Measurements from ENCODE around the gene GIPC3.
A peak's percentile ranks its signal among the peaks of the same experiment; 100 is the strongest.
"Not testable (repeated sequence)": the region's sequence is repeated elsewhere in the genome, so short reads cannot be mapped to it uniquely, and the experiment has no call there.

The GIPC3 gene

DNA sequence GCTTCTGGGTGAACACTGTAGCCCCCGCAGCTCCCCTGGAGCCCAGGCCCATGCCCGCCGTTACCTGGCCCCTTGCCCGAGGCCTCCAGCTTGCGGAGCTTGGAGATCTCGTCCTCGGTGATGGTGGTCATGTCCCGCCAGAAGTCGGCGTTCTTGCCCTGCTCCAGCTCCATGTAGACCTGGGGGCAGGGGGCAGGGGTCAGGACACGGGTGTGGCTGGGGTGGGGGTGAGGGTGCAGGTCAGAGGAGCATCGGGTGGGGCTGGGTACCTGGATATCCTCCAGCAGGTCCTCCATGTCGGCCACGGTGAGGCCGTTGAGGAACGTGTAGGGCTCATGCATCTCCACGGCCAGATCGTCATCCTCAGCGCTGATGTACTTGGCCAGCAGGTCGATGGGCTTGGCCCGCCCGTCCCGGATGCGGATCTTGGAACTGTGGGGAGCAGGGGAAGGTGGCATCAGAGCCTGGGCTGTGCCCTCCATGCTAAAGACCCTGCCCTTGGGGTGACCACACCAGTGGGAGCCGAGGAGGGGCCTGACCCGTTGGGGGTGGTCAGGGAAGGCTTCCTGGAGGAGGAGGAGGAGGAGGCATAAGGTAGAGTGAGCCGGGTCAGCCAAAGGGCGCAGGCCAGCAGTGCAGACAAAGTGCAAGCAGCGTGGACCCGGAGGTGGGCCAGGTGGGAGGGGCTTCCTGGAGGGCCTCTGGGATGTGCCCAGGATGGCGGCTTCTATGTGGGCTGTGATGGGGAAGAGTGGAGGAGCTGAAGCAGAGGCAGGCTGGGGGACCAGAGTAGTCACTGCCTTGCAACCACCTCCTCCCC, 33.7 kb downstream of the GIPC3 start:
- no peak for DNase-seq

DNA sequence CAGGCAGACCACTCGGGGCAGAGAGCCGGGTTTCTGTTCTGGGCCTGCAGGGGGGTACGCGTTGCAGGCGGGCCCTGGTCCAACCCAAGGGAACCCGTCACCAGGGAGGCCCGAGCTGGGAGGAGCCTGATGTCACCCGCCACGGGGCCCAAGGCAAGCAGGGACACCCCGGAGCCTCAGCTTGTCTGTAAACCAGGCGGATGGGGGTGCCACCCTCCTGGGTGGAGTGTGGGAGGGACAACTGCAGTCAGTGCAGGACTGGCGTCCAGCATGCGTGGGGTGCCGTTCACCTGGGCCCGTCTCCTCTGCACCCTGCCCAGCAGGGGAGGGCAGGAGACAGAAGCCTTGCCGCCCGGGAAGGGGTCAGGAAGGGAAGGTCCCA, 34.3 kb downstream of the GIPC3 start:
- no peak for DNase-seq

DNA sequence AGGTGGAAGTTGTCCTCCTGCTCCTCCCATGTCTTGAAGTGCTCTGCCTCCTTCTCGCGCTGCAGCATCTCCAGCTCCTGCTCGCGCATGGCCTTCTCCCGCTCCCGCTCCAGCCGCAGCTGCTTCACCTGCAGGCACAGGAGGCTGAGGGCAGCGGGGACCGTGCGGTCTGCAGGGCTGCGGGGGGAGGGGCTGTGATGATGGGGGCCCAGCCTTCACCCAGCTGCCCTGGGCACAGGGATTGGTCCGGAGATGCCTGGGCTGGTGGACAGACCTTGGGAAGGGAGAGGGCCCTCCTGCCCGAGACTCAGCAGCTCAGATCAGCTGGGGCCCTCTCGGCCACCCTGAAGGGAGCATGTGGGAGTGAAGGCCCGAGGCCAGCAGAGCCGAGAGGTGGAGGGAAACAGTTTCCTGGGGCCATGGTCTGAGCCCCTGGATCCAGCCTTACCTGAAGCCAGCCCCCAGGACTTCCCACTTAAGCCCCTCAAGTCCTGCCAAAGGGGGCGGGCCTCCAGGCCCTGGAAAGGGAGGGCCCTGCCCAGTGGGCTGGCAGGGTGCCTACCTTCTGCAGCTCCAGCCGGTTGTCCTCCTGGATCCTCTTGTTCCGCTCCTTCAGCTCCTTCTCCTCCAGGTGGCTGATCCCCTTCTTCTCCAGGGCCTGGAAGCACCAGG, 35.0 kb downstream of the GIPC3 start:
- no peak for DNase-seq

DNA sequence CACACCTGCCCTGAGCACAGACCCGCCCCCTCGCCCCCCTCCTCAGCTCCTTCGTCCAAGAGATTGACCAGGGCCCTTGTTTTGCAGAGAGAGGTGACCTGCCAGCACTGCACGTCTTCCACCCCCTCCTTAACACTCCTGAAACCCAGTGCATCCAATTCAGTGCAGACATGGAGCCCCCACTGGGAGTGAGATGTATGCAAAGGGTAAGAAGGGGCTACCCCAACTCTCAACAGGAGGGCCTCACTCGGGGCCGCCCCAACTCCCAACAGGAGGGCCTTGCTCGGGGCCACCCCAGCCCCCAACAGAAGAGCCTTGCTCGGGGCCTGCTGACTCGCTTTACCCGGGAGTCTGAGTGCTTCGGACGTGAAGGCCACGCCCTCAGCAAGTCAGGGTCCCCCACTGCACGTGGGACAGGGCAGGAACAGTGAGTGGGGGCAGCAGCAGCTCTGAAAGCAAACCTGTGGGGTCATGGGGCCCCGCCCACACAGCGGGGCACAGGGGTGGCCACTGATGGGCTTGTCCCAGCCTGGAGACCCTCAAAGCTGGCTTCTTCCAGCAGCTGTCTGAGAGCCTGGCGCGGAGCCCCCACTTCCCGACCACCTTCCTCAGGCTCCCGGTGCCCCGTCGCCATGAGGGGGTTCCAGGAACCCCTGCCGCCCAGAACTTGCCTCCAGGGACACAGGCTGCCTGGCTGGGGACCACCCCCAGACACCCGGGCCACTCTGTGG, 35.7 kb downstream of the GIPC3 start:
- DNase-seq = no peak

DNA sequence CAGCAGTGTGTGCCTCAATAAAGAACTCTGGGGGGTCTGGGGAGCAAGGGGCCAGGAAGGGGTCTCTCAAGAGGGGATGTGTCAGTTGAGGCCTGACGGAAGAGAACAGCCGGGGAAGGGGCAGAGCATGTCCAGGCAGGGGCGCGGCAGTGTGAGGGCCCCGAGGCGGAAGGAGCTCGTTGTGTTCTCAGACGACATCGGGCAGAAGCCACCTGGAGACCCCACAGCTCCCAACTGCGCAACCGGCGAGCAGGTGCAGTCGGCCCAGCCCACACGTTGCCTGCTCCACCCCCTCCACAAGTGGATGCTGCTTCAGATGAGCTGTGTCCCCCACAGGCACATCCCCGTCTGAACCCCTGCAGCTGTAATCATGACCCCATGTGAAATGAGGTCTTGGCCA, 36.4 kb downstream of the GIPC3 start:
- DNase-seq = no peak

DNA sequence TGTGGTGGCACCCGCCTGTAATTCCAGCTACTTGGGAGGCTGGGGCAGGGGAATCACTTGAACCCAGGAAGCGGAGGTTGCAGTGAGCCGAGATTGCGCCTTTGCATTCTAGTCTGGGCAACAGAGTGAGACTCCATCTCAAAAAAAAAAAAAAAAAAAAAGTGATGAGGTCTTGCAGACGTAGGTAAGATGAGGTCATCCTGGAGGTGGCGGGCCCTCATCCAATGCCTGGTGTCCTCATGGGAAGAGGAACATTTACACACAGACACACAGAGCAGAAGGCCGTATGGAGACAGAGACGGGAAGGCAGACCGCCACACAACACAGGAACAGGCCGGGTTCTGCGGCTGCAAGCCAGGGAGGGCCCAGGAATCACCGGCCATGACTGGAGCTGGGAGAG, 36.9 kb downstream of the GIPC3 start:
- no peak for DNase-seq

DNA sequence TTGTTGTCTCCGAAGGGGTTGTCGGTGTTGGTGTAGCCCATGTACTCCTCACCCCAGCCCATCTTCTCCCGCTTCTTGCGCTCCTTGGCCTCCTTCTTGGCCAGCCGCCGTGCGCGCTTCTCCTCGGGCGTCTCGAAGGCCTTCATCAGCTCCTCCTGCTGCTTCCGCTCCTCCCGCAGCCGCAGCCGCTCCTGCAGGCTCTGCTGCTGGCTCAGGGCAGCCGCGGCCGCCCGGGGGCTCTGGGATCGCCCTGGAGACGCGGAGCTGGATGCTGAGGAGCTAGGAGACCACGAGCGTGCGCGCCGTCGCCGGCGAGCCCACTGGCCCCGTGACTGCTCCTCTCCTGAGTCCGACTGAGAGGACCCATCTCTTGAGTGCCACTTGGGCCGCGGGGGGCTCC, 38.4 kb downstream of the GIPC3 start:
- DNase-seq = no peak

DNA sequence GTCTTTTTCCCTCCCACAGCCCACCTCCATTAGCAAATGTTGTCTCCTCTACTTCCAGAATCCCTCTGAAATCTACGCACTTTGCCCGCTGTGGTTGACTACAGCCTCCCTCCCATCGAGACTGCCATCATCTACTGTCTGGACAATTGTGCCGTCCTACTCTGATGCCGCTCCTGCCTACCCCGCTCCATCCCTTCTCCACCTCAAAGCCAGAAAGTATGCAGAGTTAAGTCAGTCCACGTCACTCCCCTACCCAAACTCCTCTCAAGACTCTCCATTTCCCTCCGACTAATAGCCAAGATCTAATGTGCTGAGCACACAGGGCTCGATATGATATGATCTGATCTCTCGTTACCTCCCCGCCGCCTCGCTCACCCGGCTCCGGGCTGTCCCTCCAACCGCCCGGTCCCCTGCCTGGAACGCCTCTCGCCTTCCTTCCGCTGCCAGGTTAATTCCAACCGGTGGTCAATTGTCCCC, 40.8 kb downstream of the GIPC3 start:
- no peak for DNase-seq

DNA sequence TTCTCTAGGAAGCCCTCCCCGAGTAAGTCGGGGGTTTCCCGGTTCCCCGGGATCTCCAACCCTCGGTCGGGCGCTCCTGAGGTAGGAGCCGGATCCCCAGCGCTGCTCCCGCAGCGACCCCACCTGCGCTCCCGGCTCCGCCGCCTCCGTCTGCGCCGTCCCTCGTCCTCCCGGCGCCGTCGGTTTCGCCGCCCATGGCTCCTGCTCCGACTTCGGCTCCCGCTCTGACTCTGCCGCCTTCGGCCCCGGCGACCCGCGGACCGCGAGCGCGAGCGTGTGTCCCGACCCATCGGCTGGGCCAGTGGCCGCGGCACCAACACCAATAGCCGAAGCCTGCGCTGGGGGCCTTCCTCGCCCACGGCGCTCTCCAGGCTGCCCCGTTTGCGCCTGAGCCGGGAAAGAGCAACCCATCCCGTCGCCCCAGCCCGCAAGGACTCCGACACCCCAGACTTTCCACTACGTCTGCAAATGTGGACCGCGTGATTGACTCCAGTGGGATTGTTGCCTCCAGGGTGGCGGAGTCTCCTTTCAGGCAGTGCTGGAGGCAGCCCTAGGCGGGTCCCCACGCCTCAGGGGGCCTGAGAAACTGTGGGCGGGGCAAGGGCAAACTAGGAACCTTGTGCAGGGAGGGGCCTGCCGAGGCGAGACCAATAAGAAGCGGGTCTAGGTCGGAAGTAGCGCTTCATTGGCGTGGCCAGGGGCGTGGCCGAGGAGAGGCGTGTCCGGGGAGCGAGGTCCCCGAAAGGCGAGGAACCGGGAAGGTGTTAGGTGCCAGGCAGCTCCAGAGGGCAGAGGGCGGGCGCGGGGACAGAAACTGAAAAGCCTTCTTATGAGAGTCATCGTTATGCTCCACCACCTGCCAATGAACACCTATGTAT, 41.4 kb downstream of the GIPC3 start, which contains the start of gene CACTIN:
Gene CACTIN (minus strand): TSS at position 318 of the 878 bp plus-strand sequence. CDS start 28 bp downstream, at position 290.
- peak; percentile 98 for DNase-seq

DNA sequence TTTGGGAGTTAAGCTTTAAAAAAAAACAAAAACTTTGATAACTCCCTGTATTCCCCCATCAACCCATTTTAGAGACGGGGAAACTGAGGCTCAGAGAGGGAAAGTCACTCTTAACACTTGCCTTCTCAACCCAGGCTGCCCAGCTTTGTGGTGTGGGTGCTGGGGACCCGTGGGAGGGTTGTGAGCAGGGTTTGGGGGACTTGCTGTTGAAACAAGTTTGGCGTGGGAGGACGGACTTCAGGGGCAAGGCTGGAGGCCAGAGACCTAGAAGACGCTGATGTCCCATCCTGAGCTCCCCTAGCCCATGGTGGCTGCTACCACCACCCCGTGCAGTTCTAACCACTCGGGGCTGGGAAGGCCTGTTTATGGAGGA, 42.1 kb downstream of the GIPC3 start:
- DNase-seq = no peak

DNA sequence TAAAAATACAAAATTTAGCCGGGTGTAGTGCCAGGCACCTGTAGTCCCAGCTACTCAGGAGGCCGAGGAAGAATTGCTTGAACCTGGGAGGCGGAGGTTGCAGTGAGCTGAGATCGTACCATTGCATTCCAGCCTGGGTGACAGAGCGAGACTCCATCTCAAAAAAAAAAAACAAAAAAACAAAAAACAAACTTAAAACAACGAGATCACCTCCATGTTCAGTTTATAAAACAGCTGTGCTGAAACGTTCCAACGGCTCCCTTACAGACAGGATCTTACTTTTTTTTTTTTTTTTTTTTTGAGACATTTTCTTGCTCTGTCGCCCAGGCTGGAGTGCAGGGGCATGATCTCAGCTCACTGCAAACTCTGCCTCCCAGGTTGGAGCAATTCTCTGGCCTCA, 43.5 kb downstream of the GIPC3 start:
- DNase-seq = not testable (repeated sequence)

DNA sequence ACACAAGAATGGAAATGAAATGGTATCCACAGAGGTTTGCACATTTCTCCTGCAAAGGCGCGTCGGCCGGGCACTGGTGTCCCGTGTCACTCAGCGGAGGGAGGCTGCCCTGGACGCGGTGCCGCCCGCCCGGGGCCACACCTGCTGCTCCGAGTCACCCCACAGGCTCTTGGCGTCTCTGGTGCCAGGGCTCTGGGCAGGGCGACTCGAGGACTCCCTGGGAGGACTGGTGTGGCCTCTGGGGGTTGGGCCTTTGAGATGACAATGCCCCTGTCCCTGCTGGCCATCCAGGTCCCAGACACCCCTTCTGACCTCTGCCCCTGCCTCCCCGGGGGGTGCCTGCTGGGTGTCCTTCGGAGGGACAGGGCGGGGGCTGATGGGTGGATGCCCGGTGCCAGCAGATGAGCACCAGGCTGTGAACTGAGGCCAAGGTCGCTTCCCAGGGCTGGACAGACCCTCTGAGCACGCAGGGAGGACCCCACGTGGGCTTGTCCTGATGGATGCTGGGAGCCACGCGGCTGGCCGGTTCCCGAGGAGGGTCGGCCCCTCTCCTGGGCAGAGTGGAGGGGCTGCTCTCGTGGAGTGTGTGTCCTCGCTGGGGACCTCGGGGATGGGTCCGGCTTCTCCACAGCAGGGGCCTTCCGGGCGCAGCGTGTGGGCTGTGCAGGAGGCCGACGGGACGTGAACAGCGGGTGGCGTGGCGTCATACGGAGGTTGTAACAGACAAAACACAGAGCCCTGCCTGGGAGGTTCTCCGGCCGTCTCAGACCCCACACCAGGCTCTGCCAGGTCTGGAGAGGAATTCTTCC, 46.0 kb downstream of the GIPC3 start:
- DNase-seq = no peak

DNA sequence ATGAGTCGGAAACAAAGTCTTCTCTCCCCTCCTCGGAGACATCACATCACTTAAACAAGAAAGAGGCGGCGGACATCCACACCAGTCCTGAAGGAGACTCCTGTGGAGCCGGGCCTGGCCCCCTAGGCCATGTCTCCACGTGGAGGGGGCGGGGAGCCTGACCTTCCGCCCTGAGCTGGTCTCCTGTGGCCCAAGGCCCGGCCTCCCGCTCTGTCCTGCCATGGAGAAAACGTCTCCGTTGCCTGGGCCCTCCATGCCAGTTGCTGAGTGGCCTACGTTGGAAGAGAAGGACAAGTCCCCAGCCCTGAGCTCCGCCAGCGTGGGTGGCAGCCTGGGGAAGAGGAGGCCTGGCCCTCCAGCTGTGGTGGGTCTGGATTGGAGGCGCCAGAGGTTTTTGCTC, 46.8 kb downstream of the GIPC3 start:
- no peak for DNase-seq

DNA sequence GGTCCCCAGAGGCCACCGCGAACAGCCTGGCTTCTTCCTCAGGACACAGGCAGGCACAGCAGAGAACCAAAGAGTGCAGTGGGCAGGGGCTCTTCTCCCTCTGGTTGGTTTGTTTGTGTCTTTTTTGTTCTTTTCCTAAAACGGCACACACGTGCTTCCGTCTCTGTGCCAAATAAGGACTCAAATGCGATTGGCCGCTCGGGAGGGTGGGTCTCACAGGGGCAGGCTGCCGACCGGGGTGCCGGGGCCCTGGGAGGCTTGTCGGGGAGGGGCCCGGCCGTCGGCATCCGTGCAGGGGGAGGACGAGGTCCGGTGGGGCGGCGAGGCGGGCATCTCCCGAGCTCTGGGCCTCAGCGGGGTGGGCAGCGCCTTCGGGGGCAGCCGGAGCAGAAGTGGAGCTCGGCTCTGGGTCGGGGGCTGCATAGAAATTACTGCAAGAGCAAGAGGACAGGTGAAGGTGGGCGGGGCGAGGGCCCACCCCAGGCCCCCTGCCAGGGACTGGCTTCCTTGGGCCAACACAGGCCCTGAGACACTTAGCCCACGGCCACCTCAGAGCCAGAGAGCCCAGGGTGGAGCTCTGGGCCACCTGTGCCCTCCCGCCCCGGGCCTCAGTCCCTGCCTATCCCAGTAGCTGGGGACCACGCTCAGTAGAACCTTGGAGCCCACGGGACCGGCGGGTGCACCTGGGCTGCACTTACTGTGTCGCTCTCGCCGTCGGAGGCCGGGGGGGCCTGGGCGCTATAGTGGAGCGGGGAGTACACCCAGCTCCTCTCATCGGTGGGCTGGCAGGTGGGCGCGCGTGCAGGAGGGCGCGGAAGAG, 47.7 kb downstream of the GIPC3 start:
- DNase-seq = no peak

DNA sequence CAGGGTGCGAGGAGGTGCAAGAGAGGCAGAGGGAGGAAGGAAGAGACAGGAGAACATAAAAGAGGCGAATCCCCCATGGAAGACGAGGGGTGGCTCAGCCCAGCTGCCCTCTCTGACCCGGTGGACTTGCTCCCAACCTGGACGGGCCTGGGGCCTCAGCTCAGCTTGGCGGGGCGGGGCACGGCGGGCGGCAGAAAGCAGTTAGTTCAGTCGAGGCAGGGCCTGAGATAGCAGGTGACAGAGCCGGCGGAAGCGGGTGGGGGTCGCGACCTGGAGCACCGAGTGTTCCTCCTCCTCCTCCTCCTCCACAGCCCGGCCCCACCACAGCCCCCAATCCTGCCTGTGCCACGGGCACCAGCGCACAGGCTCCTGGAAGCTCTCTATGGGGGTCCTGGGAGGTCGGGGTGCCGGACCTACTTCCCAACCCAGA, 48.3 kb downstream of the GIPC3 start:
- no peak for DNase-seq

DNA sequence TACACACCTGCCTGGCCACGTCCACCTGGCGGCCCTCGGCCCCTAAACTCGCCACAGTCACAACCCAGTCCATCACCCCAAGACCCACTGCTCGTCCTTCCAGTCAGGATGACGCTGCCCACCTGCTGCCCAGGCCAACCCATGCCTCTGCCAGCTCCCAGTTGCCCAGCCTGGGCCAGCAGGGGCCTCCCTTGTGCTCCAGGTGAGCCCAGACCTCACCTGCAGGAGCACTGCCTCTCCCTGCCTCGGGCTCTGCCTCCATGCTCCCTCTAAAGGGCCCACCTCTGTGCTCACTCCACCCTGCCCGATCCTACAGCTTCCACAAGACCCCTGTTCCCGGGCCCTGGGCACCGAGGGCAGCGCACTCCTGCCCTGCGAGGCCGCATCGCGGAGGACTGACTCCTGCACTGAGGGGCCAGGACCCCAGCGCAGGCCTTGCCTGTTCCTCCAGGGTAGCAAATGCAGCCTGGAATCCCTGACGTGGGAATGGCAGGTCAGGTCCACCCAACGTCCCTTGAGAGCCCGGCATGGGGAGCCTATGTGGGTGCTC, 49.3 kb downstream of the GIPC3 start:
- DNase-seq = no peak

DNA sequence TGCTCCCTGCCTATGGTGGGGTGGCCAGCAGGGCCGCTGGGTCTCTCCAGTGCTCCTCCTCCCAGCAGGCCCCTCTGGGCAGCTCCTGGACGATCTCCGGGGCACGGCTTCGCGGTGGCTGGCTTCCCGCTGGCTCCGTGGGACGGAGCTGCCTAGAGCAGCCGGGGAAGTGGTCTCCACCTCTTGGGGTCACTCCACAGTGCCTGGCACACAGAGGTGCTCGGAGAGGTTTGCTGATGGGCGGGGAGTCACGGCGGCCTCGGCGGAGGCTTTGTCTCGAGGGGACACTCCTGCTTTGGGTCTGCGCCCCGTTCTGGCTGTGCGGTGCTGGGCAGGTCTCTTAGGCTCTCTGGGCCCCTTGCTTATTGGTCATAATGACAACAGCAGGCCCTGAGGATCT, 51.2 kb downstream of the GIPC3 start:
- no peak for DNase-seq

DNA sequence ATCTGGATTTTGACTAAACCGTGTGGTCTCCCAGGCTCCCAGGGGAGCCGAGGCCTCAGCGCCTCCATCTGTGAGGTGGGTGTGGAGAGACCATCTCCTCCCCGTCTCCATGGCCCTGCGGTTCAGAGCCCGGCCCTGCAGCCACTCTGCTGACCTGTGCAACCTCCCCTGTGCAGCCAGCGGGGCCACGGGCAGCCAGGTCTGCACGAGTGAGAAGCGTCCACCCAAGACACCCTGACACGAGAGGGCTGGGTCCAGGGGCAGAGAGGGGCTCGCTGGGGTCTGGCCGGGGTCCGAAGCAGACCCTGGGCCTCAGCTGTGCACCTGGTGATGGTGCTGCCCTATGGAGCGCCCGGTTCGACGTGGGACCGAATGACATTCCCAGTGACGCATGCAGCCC, 51.7 kb downstream of the GIPC3 start:
- no peak for DNase-seq

DNA sequence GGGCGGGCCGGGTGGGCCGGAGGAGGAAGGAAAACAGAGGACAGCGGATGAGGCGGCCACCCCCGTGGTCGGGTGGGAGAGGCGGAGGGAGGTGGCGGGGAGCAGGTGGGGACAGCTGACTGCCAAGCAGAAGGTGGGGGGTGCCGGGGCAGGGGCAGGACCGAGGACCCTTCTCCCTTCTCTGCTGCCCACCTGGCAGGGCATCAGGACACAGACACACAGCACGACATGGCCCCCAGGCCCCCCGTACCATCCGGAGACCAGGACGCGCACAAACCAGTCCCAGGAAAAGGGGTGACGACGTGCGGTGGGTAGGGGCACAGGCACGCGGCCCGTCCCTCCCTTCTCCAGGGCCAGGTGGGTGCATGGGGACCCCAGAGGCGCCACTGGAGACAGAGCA, 52.3 kb downstream of the GIPC3 start:
- no peak for DNase-seq

Data from GDM1 (cell line).